Measurements from ENCODE around the gene PRIMPOL. TPM values are rescaled to one million over a fixed set of nuclear protein-coding genes. Genes with fewer than 3 reads are reported as not detected.

PRIMPOL gene
- total RNA-seq, 1 experiment from 2014 or later, result 29.5 TPM

GRCh38 chr4:184705692-184706091 is 56.2 kb downstream of the PRIMPOL start:
- Histone ChIP-seq H4K20me1 (ENCODE audit: insufficient read depth) (no peaks in the 10 kb centered on the region), H3K79me2 (ENCODE audit: low read depth) (no peaks in the 10 kb centered on the region), H3K9me2 (ENCODE audit: insufficient read depth) (no peaks in the 10 kb centered on the region), H3K27ac (no peak overlapping the region), H3K4me1 (replicated peaks; ENCODE audit: insufficient read depth) (no peaks in the 10 kb centered on the region), H3K27me3 (ENCODE audit: insufficient read depth, low read depth) (no peaks in the 10 kb centered on the region), H2AFZ (no peak overlapping the region), H3K4me3 (no peak overlapping the region), H3F3A (ENCODE audit: insufficient read depth, low read depth) (no peaks in the 10 kb centered on the region), H3K9me3 (ENCODE audit: insufficient read depth, low read depth) (no peaks in the 10 kb centered on the region), H3K36me3 (ENCODE audit: low read depth) (no peaks in the 10 kb centered on the region), H3K4me2 (no peak overlapping the region)
- TF ChIP-seq EZH2 (IDR thresholded peaks at IDR 0.05; ENCODE audit: low read depth) (no peak), CTCF (conservative IDR thresholded peaks at IDR 0.05) (no peak)
- DNase-seq, result no peak
- ChIA-PET CTCF (no interaction called here), POLR2A (ENCODE audit: unreplicated experiment) (interaction anchor here (0.6 kb wide), 1 partner anchor 443 kb away, joined by 4 read pairs; no protein-coding TSS in a partner anchor)
- intact Hi-C loops (cut with micrococcal nuclease; ENCODE audit: unreplicated experiment), result no loop called here
- BruUV-seq (replicated peaks), result no TSS peak

- Histone ChIP-seq H3K4me2 (no peak overlapping the region), H3K4me1 (replicated peaks; ENCODE audit: insufficient read depth) (no peaks in the 10 kb centered on the region), H3K9me3 (ENCODE audit: insufficient read depth, low read depth) (no peaks in the 10 kb centered on the region), H3K79me2 (ENCODE audit: low read depth) (no peaks in the 10 kb centered on the region), H3F3A (ENCODE audit: insufficient read depth, low read depth) (no peaks in the 10 kb centered on the region), H2AFZ (no peak overlapping the region), H3K27me3 (ENCODE audit: insufficient read depth, low read depth) (no peaks in the 10 kb centered on the region), H3K36me3 (ENCODE audit: low read depth) (no peaks in the 10 kb centered on the region), H4K20me1 (ENCODE audit: insufficient read depth) (no peaks in the 10 kb centered on the region), H3K9me2 (ENCODE audit: insufficient read depth) (no peaks in the 10 kb centered on the region), H3K4me3 (no peak overlapping the region), H3K27ac (no peak overlapping the region)
- DNase-seq, result no peak
- no peak for TF ChIP-seq EZH2 (IDR thresholded peaks at IDR 0.05; ENCODE audit: low read depth)
- no peak for TF ChIP-seq CTCF (conservative IDR thresholded peaks at IDR 0.05)
- CTCF ChIA-PET, result no interaction called here
- BruUV-seq (replicated peaks), result no TSS peak
- intact Hi-C loops (cut with micrococcal nuclease; ENCODE audit: unreplicated experiment), result no loop called here
- POLR2A ChIA-PET (ENCODE audit: unreplicated experiment), result interaction anchor here (0.6 to 0.7 kb wide), 2 partner anchors 403 to 444 kb away, joined by 3 to 4 read pairs; no protein-coding TSS in a partner anchor
Measured at GRCh38 chr4:184706453-184706852, 56.9 kb downstream of the PRIMPOL start.

GRCh38 chr4:184712322-184712721 is 62.8 kb downstream of the PRIMPOL start:
- TF ChIP-seq EZH2 (IDR thresholded peaks at IDR 0.05; ENCODE audit: low read depth) (no peak), CTCF (conservative IDR thresholded peaks at IDR 0.05) (no peak)
- no peak for DNase-seq
- no TSS peak for BruUV-seq (replicated peaks)
- no peak overlapping the region for H3K27ac ChIP-seq
- no peaks in the 10 kb centered on the region for H3K36me3 ChIP-seq (ENCODE audit: low read depth)
- ChIA-PET POLR2A (ENCODE audit: unreplicated experiment) (no interaction called here), CTCF (no interaction called here)
- H3F3A ChIP-seq (ENCODE audit: insufficient read depth, low read depth), result no peaks in the 10 kb centered on the region
- no peaks in the 10 kb centered on the region for H3K79me2 ChIP-seq (ENCODE audit: low read depth)
- H3K9me2 ChIP-seq (ENCODE audit: insufficient read depth), result no peaks in the 10 kb centered on the region
- no peak overlapping the region for H2AFZ ChIP-seq
- no peaks in the 10 kb centered on the region for H3K27me3 ChIP-seq (ENCODE audit: insufficient read depth, low read depth)
- intact Hi-C loops (cut with micrococcal nuclease; ENCODE audit: unreplicated experiment), result no loop called here
- H3K4me3 ChIP-seq, result no peak overlapping the region
- no peaks in the 10 kb centered on the region for H3K4me1 ChIP-seq (replicated peaks; ENCODE audit: insufficient read depth)
- no peaks in the 10 kb centered on the region for H3K9me3 ChIP-seq (ENCODE audit: insufficient read depth, low read depth)
- H3K4me2 ChIP-seq, result no peak overlapping the region
- no peaks in the 10 kb centered on the region for H4K20me1 ChIP-seq (ENCODE audit: insufficient read depth)
